Sigmoid colon (tissue), 4 donors: ENCODE results near the gene SCUBE3.

Source experiments
- CTCF ChIP-seq, 4 experiments: fragments of 450-650 bp in 3 of 4; fragments of 200-600 bp in 1 of 4; IDR thresholded peaks; one replicate each; pipeline ENCODE4 v1.5.1; 2016 to 2019; ENCODE audit warnings: antibody characterized with exemption in 4 of 4, mild to moderate bottlenecking in 3 of 4, moderate library complexity in 2 of 4
- EP300 ChIP-seq, 4 donors: sonication (generic); formaldehyde crosslinking; IDR thresholded peaks; one replicate each; pipeline ENCODE4 v1.6.1; 2017; ENCODE audit warnings: antibody characterized with exemption in 4 of 4
- POLR2A ChIP-seq, 2 donors: fragments of 450-650 bp; IDR thresholded peaks; one replicate each; pipeline ENCODE4 v1.6.1; 2016; ENCODE audit warnings: antibody characterized with exemption in 2 of 2, mild to moderate bottlenecking in 2 of 2, moderate library complexity in 2 of 2

DNA sequence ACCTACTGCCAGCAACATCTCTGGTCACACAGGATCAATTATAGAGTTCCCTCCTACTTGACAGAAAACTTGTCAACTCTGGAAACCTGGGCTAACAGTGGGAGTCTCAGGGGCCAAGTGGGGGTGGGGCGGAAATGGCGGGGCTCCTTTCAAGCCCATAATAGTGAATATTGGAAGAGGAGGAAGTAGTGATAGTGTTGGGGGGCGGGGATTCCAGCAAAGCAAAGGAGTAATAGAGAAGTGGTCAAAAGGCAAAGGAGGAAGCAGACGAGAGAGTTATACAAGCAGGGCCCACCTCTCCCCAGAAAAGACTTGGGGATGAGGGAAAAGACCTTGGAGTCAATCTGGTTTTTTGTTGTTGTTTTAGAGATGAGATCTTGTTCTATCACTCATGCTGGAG is 85.9 kb downstream of the SCUBE3 start:
- no peak for TF ChIP-seq CTCF (IDR thresholded peaks at IDR 0.05)
- no peak for TF ChIP-seq POLR2A (IDR thresholded peaks at IDR 0.05)
- no peak for TF ChIP-seq EP300 (IDR thresholded peaks at IDR 0.05)
